ENCODE measurements around the gene CERK. TPM values are rescaled to one million over a fixed set of nuclear protein-coding genes. Genes with fewer than 3 reads are reported as not detected.
A peak's percentile ranks its signal among the peaks of the same experiment; 100 is the strongest.

Gene CERK
- total and polyA plus RNA-seq, 2 of the 13 experiments (the other 11 are each of a cell fraction or from before 2014, with no cell fraction given): 40.3 to 41.9 TPM

- TF ChIP-seq ZNF556 (CRISPR knock-in tag; IDR thresholded peaks at IDR 0.05; ENCODE audit: borderline replicate concordance): peak; percentile 69; the same call in 1 of the 2 replicates
- TF ChIP-seq ZNF136 (CRISPR knock-in tag; IDR thresholded peaks at IDR 0.05; ENCODE audit: low read depth): 0 out of 2 replicates have a peak, but pooled peaks have one; percentile 53
- TF ChIP-seq, protein P1, sequence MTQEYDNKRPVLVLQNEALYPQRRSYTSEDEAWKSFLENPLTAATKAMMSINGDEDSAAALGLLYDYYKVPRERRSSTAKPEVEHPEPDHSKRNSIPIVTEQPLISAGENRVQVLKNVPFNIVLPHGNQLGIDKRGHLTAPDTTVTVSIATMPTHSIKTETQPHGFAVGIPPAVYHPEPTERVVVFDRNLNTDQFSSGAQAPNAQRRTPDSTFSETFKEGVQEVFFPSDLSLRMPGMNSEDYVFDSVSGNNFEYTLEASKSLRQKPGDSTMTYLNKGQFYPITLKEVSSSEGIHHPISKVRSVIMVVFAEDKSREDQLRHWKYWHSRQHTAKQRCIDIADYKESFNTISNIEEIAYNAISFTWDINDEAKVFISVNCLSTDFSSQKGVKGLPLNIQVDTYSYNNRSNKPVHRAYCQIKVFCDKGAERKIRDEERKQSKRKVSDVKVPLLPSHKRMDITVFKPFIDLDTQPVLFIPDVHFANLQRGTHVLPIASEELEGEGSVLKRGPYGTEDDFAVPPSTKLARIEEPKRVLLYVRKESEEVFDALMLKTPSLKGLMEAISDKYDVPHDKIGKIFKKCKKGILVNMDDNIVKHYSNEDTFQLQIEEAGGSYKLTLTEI (CRISPR knock-in tag; conservative IDR thresholded peaks at IDR 0.05): no peak
- no peak for TF ChIP-seq GABPA (IDR thresholded peaks at IDR 0.05; ENCODE audit: low read depth, low read length)
- TF ChIP-seq GABPA (CRISPR knock-in tag; IDR thresholded peaks at IDR 0.05; ENCODE audit: low read depth): no peak
- TF ChIP-seq SMYD3 (CRISPR knock-in tag; IDR thresholded peaks at IDR 0.05): peak; percentile 36; the same call in 1 of the 2 replicates
- peak; percentile 74 for TF ChIP-seq BHLHE40 (IDR thresholded peaks at IDR 0.05; ENCODE audit: low read length)
- TF ChIP-seq, protein P2, sequence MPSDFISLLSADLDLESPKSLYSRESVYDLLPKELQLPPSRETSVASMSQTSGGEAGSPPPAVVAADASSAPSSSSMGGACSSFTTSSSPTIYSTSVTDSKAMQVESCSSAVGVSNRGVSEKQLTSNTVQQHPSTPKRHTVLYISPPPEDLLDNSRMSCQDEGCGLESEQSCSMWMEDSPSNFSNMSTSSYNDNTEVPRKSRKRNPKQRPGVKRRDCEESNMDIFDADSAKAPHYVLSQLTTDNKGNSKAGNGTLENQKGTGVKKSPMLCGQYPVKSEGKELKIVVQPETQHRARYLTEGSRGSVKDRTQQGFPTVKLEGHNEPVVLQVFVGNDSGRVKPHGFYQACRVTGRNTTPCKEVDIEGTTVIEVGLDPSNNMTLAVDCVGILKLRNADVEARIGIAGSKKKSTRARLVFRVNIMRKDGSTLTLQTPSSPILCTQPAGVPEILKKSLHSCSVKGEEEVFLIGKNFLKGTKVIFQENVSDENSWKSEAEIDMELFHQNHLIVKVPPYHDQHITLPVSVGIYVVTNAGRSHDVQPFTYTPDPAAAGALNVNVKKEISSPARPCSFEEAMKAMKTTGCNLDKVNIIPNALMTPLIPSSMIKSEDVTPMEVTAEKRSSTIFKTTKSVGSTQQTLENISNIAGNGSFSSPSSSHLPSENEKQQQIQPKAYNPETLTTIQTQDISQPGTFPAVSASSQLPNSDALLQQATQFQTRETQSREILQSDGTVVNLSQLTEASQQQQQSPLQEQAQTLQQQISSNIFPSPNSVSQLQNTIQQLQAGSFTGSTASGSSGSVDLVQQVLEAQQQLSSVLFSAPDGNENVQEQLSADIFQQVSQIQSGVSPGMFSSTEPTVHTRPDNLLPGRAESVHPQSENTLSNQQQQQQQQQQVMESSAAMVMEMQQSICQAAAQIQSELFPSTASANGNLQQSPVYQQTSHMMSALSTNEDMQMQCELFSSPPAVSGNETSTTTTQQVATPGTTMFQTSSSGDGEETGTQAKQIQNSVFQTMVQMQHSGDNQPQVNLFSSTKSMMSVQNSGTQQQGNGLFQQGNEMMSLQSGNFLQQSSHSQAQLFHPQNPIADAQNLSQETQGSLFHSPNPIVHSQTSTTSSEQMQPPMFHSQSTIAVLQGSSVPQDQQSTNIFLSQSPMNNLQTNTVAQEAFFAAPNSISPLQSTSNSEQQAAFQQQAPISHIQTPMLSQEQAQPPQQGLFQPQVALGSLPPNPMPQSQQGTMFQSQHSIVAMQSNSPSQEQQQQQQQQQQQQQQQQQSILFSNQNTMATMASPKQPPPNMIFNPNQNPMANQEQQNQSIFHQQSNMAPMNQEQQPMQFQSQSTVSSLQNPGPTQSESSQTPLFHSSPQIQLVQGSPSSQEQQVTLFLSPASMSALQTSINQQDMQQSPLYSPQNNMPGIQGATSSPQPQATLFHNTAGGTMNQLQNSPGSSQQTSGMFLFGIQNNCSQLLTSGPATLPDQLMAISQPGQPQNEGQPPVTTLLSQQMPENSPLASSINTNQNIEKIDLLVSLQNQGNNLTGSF (CRISPR knock-in tag; IDR thresholded peaks at IDR 0.05): 0 out of 2 replicates have a peak, but pooled peaks have one; percentile 34
- TF ChIP-seq GABPB1 (CRISPR knock-in tag; IDR thresholded peaks at IDR 0.05): peak; percentile 46
- TF ChIP-seq, protein P3, sequence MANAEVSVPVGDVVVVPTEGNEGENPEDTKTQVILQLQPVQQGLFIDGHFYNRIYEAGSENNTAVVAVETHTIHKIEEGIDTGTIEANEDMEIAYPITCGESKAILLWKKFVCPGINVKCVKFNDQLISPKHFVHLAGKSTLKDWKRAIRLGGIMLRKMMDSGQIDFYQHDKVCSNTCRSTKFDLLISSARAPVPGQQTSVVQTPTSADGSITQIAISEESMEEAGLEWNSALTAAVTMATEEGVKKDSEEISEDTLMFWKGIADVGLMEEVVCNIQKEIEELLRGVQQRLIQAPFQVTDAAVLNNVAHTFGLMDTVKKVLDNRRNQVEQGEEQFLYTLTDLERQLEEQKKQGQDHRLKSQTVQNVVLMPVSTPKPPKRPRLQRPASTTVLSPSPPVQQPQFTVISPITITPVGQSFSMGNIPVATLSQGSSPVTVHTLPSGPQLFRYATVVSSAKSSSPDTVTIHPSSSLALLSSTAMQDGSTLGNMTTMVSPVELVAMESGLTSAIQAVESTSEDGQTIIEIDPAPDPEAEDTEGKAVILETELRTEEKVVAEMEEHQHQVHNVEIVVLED (CRISPR knock-in tag; IDR thresholded peaks at IDR 0.05; ENCODE audit: borderline replicate concordance): no peak; the same call in 1 of the 2 replicates
- TF ChIP-seq ZNF614 (CRISPR knock-in tag; IDR thresholded peaks at IDR 0.05; ENCODE audit: borderline replicate concordance): peak; percentile 95; the same call in 1 of the 2 replicates
- no peak for TF ChIP-seq SYNCRIP (IDR thresholded peaks at IDR 0.05; ENCODE audit: insufficient read depth, low read depth, low read length)
- TF ChIP-seq, protein P4, sequence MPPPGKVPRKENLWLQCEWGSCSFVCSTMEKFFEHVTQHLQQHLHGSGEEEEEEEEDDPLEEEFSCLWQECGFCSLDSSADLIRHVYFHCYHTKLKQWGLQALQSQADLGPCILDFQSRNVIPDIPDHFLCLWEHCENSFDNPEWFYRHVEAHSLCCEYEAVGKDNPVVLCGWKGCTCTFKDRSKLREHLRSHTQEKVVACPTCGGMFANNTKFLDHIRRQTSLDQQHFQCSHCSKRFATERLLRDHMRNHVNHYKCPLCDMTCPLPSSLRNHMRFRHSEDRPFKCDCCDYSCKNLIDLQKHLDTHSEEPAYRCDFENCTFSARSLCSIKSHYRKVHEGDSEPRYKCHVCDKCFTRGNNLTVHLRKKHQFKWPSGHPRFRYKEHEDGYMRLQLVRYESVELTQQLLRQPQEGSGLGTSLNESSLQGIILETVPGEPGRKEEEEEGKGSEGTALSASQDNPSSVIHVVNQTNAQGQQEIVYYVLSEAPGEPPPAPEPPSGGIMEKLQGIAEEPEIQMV (CRISPR knock-in tag; IDR thresholded peaks at IDR 0.05; ENCODE audit: low read depth): no peak
- TF ChIP-seq NFRKB (IDR thresholded peaks at IDR 0.05): no peak
- no peak for TF ChIP-seq ONECUT2 (CRISPR knock-in tag; IDR thresholded peaks at IDR 0.05)
- no peak for TF ChIP-seq MED8 (CRISPR knock-in tag; IDR thresholded peaks at IDR 0.05; ENCODE audit: insufficient replicate concordance)
- no peak for TF ChIP-seq SRSF4 (IDR thresholded peaks at IDR 0.05; ENCODE audit: low read depth, low read length, poor library complexity, severe bottlenecking)
- TF ChIP-seq ZNF382 (CRISPR knock-in tag; IDR thresholded peaks at IDR 0.05; ENCODE audit: borderline replicate concordance): no peak
- 0 out of 2 replicates have a peak, but pooled peaks have one; percentile 32 for TF ChIP-seq NFATC3 (CRISPR knock-in tag; IDR thresholded peaks at IDR 0.05)
These were observed 99.2 kb downstream of the CERK start (continued) for GRCh38 chr22:46638601-46639431.

All from HepG2 (cell line).